ENCODE data around the gene IZUMO1. TPM values are rescaled to one million over a fixed set of nuclear protein-coding genes. Genes with fewer than 3 reads are reported as not detected.

Gene IZUMO1
- total RNA-seq, 4 donors from 2014 or later, result 1.3 to 2.5 (median 1.3) TPM; not detected in 1

GRCh38 chr19:48716562-48717291 lies 30.0 kb downstream of the IZUMO1 start:
- ATAC-seq (ENCODE audit: low FRiP score) (peak; percentile 16), DNase-seq (ENCODE audit: low spot score) (no peak)
- TF ChIP-seq CTCF (IDR thresholded peaks at IDR 0.05), result no peak

DNA sequence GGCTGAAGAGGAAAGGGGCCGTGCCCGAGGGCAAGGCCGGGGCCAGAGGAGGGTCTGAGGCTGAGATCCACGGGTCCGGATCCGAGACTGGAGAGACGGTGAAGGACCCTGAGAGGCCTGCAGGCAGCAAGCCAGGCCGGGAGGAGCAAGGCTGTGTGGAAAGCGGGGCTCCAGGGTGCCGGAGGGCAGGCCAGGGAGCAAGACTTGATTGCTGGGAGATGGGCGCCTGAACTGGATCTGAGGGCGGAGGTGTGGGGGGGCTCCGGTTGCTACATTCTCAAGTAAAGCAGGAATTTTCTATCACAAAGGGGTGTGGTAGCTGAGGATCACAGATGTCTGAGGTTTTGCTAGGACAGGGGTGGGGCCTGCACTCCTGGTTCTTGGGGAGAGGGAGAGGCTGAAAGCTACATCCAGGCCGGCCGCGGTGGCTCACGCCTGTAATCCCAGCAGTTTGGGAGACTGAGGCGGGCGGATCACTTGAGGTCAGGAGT lies 31.0 kb downstream of the IZUMO1 start:
- no peak for DNase-seq (ENCODE audit: low spot score)
- no peak for TF ChIP-seq CTCF (IDR thresholded peaks at IDR 0.05)
- no peak for ATAC-seq (ENCODE audit: low FRiP score)

- ATAC-seq (ENCODE audit: low FRiP score), result no peak
Measured at GRCh38 chr19:48714759-48715675, 31.7 kb downstream of the IZUMO1 start.

DNA sequence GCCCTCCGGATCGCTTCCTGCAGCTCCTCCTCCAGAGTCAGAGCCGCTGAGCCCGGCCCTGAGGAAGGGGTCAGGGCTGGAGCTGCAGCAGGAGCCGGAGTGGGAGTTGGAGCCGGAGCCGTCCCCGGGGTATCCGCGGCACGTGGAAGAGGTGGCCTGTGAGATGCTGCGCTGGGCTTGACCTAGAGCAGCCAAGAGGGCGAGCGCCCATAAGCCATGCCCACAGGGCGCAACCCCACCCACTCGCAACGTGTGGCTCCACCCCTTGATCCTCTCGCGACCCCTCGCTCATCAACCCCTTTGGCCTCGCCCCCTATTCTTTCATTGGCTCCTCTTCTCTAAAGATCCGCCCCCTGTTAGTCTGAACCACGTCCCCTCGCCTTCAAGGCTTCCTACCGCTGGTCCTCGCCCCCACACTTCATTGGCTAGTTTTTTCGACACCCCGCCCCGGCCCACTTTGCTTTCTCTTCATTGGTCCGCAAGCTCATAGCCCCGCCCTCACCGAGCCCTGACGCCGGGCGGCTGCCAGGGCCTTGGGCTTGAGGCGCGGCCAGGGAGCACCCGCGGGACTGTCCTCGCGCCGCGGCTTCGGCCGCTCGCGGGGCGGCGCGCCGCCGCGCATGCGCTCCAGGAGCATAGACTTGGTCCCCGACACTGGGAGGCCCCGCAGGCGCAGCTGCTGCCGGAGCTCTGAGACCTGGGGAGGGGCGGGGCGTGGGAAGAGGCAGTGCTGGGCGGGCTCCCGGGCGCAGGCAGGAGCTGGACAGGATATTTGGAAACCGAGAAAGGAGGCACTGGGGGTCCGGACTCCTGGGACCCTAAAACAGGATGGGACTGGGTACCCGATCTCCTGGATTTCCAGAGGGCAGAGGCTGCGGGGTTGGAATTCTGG lies 32.6 kb downstream of the IZUMO1 start:
- ATAC-seq (ENCODE audit: low FRiP score), result peak; percentile 93
- no peak for TF ChIP-seq CTCF (IDR thresholded peaks at IDR 0.05)
- DNase-seq (ENCODE audit: low spot score), result peak; percentile 94

More at GRCh38 chr19:48714759-48715675, 31.7 kb downstream of the IZUMO1 start:
- no peak for DNase-seq (ENCODE audit: low spot score)
- TF ChIP-seq CTCF (IDR thresholded peaks at IDR 0.05), result no peak

DNA sequence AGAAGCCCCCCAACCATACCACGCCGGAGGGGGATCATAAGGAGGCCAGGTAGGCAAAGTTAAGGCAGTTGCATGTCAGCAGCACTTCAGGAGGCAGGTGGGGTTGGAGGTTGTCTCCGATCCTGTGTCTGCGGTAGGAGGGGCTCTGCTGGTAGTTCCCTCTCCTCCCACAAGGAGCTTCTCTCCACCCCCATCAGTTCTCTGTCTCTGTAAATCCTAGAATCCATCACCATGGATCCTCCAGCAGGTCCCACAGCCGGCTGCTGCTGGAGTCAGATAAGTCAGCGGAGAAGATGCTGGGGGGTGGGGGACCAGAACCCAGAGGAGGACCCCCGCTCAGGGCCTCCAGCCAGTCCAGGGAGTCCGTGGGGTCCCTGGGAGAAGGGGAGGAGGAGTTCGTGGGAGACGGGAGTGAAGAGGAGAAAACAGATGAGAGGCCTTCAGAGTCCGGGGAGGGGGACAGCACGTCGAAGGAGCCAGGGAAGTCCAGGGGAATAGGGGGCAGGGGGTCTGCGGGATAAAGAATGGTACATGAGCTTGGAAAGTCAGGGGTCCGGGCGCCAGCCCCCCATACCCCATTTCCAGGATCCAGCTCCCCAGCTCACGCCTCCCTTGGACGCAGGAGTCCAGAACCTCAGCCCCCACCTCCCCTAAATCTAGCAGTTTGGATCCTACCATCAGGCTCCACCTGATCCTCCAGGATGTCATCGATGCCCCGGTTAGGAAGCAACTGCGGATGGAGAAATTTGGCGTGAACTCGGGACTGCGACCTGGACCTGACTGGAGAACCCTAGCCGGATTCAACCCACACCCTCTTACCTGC lies 33.5 kb downstream of the IZUMO1 start:
- ATAC-seq (ENCODE audit: low FRiP score), result no peak
- no peak for TF ChIP-seq CTCF (IDR thresholded peaks at IDR 0.05)

More for the DNA sequence above, 33.5 kb downstream of the IZUMO1 start:
- DNase-seq (ENCODE audit: low spot score), result no peak

Measured in omental fat pad (tissue), 4 donors.